Mammary epithelial cell (primary cell): ENCODE results near the gene ARHGAP15.

Experiments
- EZH2 ChIP-seq: IDR thresholded peaks from 2 replicates; pipeline ENCODE4 v1.6.1; 2012; ENCODE audit warnings: low read length, inconsistent platforms, borderline replicate concordance
- TF ChIP-seq, protein P1 (sequence below), 2 donors: IDR thresholded peaks in 1 of 2; conservative IDR thresholded peaks in 1 of 2; 2 replicates each; pipeline ENCODE4 v1.5.1; 2011 to 2012; ENCODE audit warnings: inconsistent platforms in 2 of 2, low read length in 2 of 2, mild to moderate bottlenecking in 2 of 2, control low read depth in 1 of 2, low read depth in 1 of 2; ENCODE audit not compliant: insufficient read depth in 1 of 2; ENCODE audit errors: extremely low read depth in 1 of 2

DNA sequence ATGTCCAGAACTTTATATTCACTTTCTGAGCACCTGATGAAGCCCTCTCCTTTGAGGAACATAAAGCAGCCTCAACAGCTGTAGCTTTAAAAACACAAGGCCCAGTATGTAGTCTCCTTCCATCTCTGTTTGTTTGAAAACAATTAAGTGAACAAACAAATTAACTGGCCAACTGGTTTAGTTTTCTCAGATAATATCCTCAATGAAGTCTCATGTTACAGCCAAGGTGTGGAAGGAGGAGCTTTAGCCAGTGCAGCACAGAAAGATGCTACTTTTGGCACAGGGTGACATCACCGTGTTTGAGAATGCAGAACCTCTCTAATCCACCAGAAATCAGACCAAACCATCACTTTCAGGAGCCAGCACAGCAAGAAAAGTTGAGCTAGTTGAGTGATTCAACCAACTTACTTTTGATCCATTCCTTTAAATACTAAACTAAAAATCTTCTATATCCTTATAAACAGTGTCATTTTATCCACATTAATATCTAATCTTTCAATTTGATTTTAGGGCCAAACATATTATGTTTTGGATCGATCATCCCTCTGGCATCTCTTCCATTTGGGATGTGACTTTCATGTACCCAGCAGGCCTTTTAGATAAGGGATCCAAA, 488.7 kb downstream of the ARHGAP15 start:
- TF ChIP-seq, protein P1, sequence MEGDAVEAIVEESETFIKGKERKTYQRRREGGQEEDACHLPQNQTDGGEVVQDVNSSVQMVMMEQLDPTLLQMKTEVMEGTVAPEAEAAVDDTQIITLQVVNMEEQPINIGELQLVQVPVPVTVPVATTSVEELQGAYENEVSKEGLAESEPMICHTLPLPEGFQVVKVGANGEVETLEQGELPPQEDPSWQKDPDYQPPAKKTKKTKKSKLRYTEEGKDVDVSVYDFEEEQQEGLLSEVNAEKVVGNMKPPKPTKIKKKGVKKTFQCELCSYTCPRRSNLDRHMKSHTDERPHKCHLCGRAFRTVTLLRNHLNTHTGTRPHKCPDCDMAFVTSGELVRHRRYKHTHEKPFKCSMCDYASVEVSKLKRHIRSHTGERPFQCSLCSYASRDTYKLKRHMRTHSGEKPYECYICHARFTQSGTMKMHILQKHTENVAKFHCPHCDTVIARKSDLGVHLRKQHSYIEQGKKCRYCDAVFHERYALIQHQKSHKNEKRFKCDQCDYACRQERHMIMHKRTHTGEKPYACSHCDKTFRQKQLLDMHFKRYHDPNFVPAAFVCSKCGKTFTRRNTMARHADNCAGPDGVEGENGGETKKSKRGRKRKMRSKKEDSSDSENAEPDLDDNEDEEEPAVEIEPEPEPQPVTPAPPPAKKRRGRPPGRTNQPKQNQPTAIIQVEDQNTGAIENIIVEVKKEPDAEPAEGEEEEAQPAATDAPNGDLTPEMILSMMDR (conservative IDR thresholded peaks at IDR 0.05 in 1 of 2, IDR thresholded peaks at IDR 0.05 in 1 of 2; ENCODE audit: extremely low read depth in 1 of 2, insufficient read depth in 1 of 2, low read depth in 1 of 2, low read length in 2 of 2): no peak
- TF ChIP-seq EZH2: no peak
